Measurements from ENCODE around the gene BMF.

The BMF gene

DNA sequence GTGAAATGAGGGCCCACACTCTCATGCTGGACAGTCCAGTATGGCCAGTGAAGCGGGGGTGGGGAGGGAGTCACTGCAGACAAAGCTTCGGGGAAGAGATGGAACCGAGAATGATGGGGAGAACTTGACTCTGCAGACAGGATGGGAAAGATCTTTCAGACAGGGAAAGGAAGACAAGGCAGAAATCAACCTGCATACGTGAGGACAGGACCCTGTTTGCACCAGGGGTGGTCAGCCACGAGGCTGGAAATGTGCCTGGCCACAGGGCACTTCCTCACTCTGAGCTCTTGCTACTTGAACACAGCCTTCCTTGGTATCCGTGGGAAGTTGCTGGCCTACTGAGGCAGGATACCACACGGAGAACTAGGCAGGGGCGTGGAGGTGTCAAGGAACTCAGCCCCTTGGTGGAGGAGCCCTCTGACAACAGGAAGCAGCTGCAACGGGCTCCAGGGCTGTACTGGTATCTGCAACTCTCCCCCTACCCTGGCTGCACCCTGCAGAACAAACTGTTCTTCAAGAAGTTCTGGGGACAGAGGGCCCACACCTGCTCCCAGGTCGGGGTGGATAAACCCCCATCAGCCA, 60.4 kb downstream of the BMF start:
- no peak for DNase-seq

DNA sequence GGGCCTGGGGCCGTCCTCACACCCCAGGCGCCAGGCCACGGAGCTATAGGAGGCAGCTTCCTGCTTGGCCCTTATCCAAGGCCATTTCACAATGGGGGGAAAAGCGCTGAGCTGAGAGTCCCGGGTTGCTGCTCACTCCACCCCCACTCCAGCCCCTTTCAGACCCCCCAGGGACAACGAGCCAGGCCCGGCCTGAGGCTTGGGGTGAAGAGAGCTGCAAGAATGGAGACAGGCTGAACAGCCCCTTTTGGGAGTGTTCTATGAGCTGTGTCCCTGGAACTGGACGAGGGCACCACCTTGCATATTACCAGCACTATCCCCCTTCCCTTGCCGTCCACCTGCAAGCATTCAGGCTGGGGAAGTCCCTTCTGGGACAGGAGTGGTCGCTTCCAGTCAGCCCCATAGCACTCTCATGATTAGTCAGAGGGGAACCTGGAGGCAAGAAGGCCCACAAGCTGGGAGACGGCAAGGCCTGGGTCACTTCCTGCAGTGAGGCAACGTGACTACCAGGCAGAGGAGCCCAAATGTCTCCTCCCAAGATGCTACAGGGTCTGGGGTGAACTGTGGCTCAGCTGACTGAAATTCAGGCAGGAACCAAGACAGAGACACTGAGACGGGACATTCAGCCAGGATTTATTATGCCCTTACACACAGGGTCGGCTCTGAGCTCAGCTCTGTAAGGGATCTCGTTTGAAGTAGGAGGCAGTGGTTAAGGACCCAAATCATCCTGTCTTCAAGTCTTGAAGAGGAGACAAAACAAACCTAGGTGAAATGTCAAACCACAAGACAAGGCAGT, 61.1 kb downstream of the BMF start:
- peak; percentile 17 to 64 (median 35) for DNase-seq

DNA sequence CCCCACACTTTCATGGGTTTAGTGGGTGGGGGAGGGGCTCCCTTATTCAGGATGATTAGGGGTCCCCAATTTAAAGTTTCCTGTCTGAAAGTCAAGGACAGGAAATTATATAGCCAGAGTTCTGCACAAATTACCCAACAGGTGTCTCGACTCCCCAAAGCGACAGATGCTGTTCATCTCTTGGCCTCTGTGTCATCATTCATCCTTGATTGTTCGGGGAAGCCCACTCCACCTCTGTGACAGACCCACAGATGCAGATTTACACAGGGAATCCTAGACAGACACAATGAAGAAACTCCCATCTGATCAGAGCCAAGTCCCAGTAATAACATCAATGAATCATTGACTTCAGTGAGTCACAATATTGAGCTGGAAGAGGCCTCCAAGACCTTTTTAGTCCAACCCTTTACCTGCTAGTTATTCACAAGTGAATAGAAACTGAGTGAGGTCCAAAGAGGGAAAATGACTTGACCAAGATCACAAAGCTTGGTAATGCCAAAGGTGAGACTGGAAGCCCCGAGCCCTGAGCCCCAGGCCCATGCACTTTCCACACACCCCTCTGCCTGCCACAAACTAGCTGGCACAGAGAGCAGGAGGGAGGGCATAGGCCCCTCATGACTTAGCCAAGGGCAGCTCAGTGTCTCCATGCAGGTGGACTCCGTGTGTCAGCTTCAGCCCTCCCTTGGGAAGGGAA, 61.8 kb downstream of the BMF start:
- DNase-seq: no peak

DNA sequence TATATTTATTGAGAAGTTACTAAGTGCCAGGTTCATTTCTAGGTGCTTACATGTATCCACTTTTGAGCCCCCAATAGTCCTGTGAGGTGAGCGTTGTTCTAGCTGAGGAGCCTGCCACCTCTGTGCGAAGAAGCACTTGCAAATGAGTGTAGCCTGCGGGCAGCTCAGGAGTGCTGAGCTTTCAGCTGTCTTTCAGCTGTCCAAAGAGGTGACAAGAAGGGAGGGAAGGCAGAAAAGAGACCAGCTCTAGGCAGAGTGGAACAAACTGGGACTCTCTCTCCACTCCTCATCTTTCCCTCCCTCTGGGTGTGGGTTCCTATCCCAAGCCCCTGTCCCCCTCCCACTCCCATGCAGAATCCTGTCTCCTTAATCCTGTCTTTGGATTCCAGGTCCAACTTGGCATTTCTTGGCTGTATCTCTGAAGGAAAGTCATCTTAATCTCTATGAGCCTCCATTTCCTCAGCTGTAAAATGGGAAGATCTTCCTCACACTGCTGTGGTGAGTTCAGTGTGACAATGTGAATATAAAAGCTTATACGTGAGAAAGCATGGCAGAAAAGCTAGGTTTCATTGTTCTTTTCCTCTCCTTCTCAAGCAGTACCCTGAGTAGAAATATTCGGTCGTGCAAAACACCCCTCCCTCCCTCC, 63.0 kb downstream of the BMF start:
- no peak for DNase-seq

DNA sequence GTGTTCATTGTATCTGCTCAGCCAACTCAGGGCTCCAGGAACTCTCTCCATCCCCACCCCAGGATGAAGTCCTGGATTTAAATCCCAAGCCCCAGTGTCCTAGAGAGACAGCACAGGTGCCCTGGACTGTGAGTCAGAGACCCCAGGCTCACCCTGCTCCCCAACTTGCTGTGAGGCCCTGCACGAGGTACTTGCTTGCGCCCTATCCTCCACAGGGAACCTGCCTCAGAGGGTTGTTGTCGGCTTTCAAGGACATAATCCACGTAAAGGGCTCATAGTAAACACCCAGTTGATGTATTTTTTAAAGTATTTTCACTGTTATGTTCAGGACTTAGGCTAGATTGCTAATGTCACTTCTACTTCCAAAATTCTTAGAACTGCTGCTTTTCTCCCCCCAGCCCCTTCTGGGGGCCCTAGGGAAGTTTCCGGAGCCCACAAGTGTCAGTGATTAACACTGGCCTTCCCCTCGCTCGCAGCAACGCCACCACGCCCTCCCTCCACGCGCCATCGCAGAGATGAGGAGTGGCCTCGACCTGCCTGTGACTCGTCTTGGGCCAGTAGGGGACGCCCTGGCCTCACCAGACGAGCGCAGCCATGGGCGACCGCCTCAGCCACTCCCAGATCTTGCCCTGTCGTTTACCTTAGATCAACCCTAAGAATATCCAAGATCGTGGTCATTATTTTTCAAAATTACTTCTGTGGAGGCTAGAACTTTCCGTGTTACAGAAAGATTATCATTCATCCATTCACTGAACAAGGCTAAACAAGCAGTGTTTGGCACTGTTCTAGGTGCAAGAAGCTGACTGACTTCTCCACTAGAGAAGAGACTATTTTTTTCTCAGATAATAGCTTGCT, 63.7 kb downstream of the BMF start:
- DNase-seq: peak; percentile 68 to 85 (median 76)

DNA sequence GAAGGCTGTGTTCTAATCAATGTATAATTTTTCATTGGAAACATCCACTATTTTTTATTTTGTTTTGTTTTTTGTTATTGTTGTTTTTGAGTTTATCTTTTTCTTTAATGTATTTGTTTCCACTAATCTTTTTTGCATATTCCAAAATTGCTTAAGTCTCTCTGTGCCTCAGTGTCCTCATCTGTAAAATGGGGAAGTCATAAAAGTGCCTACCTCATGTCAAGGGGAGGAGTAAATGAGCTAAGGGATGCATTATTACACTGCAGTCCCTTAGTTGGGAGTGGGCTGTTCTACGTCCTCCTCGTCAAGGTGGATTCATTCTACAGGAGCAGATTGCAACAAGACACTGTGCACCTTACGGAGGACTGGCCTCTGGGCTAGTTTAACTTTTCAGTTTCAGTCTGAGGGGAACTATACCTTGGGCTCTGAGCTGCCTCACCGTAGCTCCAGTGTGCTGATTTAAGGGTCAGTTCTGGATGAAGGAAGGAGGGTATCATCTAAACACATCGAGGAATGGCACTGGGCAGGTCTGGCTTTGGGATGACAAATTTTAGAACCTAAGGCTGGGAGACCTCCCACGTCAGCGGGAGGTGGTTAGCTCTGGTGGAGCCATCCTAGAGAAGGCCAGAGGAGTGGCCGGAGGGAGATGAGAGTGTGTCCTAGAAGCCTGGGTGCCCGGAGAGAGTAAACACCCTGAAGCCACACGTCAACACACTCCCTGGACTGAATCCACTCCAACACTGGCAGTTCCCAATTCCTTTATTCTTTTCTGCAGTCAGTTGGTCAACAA, 64.6 kb downstream of the BMF start:
- no peak for DNase-seq

DNA sequence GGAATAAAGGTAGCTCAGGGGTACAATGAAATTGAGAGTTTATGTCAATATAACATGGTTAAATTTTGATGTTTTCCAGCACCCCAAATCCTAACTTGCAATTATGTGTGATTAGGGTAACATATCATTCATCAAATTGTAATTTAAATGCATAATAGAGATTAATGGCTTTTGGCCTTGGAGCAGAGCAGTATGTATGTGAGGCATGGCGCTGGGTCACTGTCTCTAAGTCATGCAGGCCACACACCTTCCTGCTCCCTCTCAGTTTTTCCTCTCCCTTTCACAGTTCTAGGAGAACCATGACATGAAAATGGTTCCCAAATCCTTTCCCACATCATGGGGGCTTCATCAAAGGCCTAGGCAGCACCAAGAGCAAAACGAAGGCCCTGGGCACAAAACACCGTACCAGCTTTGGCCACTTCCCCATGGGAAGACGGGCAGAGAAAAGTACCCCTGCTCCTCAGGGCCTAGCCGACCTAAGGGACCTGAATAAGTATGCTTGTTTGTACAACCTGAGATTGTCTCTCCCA, 65.8 kb downstream of the BMF start:
- peak in 1 of 3 experiments; percentile 4 for DNase-seq

DNA sequence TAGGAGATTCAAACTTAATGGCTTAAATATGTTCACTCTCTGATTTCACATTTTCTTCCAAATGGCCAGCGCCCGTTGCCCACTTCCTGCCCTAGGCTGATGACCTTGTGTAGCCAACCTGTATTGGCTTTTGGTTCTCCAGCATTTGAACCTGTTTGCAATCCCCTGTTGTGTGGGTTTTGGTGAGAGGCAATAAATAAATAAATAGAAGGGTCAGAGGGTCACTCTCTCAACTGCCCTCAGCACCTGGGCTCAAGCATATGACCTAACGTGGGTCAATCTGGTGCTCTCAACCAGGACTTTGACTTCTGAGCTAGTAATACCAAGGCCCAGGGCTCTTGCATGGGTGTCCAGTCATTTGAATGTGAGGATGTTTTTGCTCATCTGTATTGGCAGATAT, 67.9 kb downstream of the BMF start:
- no peak for DNase-seq

DNA sequence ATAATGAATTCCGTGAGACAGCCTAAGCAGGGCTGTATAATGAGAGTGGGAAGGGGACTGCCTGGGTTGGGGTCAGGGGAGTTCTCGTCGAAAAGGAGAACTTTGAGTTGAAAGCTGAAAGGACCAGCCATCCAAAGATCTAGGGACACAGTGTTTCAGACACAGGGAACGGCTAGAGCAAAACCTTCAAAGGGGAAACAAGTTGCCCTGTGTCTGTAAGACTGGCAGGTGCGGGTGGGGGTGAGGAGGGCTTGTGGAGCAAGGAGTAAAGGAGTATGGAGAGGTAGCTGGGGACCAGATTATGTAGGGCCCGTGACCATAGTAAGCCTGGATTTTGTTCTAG, 68.4 kb downstream of the BMF start:
- no peak for DNase-seq

DNA sequence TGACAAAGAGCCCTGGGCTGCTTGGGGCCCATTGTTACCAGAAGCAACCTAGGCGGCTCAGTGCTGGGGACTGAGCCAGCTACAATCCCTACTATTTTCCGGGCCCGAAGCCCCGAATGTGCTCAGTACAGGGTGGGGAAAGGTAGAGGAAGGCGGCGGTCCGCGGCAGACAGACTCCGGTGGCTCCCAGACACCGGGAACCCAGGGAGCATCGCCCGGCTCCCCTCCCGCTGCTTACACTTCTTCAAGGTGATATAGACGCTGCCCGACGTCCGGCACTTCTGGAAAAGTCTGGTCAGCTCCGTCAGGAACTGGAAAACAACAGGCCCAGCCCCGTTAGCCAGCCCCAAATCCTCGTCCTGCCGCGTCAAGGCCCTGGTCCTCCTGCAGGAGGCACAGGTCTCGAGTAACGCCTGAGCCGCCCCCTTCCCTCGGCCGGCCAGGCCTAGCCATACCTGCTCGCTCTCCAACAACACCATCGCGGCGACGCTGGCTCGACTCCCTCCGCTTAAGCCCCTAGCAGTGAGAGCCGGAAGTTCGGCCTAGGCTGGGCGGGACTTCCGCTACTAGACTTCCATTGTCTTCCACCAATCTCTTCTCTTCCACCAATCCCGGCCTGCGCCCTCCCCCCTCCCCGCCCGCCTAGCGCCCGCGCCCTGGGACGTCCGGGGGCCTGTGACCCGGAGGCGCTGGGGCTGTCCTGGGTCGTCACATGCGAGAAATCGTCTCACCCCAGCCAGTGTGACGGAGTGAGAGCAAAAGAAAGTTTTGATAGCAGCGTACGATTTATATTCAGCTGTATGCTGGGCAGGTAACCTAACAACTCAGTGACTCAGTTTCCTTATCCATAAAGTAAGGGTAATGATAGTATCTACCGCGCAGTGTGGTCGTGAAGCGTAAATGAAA, 69.8 kb downstream of the BMF start, which contains the start of gene SRP14:
Gene SRP14, minus strand, starts transcription at position 544 of the 906 bp plus-strand sequence. Its CDS starts 65 bp downstream, at position 479.
- DNase-seq: peak; percentile 89 to 91 (median 90)

DNA sequence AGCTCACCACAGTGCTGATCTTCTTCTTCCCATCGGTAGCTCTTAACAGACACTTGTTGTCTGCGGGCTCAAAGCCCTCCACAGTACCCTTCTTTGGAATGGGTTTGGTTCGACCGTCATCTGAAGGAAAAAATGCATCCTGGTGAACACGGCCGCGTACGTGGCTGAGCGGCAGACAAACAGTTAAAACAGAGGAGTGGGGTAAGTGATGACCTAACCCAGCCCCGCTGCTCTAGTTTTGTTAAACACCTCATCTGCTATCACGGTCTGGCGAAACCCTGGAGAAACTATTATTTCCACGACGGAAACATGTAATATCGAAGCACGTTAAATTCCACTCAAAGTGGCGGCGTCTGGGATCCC, 70.4 kb downstream of the BMF start:
- DNase-seq: peak in 1 of 3 experiments; percentile 46

All from NCI-H1417 (cell line).